ENCODE data around the gene MAPK4.
"Not testable (repeated sequence)": the region's sequence is repeated elsewhere in the genome, so short reads cannot be mapped to it uniquely, and the experiment has no call there.

The MAPK4 gene

DNA sequence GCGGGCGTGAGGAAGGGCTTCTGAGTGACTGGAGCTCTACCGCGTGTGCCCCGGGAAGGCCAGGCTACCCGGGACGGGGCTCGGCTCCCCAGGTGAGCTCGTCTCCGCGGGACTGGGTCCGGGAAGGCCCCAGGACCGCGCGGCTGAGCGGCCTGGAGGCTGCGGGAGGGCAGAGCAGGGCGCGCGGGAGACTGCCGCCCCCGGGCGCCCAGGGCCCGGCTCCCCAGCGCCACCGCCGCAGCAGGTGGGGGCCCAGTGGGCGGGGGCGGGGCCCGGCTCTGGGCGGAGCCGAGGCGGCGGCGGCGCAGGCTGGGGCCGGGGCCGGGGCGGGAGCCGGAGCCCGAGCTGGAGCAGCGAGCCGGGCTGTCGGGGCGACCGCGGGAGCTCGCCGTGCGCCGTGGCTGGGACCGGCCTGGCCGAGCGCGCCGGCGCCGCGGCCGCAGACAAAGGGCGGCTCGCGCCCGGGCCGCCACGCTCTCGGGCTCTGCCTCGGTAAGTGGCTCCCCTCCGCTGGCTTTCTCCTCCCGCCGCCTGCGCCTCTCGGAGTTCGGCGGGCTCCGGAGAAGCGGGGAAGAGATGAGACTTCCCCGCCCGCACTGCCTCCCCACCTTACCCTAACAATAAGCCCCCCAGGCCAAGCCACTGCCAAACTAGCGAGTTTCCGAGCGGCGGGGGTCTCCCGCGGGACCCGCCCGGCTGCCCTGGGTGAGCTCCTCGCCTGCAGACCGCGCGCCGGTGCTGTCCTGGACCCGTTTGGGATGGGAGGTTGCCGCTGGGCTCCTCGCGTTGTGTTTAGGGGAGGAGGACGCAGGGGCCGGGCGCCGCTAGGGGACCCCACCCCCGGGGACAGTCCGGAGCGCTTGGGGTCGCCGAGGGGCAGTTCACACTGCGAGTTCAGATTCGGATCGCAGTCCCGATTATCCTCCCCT lies at the start of gene MAPK4:
Gene MAPK4 (plus strand): TSS at position 336 of the 929 bp plus-strand sequence. CDS start 103,872 bp downstream, outside the sequence.
- DNase-seq (ENCODE audit: low read depth) = no peak

GRCh38 chr18:50517277-50517676 lies 42.6 kb upstream of the MAPK4 start:
- not testable (repeated sequence) for DNase-seq (ENCODE audit: low read depth)

DNA sequence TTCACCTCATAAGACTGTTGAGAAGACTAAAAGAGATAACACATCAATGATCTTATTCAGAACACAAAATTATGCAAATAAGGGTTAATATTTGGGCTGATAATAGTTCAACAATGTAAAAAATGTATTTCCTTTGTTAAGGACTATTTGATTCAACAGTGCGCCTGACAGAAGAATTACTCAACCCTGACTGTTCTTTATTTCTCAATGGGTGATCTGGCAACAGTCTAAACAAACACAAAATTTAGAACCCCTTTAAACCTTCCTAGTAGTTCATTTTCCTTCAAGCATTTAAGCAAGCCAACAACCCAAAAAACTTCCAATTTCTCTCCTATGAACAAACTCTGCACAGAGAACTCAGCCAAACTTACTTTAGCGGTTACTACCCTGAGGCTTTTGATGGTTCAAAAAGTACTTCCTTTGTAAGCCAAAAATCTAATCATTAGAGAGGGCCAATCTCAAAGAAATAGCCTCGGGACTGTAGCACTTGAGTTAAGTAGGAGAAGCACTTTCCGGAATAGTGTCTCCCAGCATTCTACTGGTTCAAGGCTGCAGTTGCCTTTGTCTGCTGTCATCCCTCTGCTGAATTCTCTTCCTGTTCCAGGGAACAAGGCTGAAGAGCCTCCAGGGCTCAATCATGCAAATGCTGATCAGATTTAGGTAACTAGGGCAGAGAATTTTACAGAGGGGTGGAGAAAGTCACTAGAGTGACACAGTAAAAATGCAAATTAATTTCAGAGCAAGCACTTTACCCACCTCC lies 40.9 kb upstream of the MAPK4 start:
- DNase-seq (ENCODE audit: low read depth) = no peak

GRCh38 chr18:50523165-50523564 lies 36.7 kb upstream of the MAPK4 start:
- DNase-seq (ENCODE audit: low read depth) = no peak

DNA sequence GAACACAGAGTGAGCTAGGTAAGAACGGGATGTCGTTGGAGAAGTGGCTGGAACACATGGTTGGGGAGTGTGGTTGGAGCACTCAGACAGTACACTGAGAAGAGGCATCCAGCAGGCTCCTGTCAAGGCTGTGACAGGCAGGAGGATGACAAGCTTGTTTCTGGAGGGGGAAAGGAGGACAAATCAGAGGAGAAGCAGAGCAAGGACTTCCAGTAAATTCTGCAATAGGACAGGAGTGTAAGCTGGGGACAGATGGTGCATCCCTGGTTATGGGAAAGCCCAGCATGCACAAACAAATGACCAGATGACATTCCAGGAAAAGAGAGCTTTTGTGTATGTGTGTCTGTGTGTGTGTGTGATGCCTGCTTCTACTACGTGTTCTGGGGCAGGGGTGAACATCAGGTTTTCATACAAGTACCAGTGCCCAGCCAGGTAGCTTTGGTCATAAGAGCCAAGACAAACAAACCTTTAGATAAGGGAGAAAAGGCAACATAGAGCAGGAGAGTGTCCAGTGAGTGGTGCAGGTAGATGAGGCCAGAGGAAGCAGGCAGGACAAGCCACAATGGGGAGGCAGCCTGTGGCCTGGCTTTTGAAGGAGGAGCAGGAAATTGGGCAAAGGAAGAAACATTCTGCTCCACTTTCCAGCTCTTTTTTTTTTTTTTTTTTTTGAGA lies 32.1 kb upstream of the MAPK4 start:
- no peak for DNase-seq (ENCODE audit: low read depth)

DNA sequence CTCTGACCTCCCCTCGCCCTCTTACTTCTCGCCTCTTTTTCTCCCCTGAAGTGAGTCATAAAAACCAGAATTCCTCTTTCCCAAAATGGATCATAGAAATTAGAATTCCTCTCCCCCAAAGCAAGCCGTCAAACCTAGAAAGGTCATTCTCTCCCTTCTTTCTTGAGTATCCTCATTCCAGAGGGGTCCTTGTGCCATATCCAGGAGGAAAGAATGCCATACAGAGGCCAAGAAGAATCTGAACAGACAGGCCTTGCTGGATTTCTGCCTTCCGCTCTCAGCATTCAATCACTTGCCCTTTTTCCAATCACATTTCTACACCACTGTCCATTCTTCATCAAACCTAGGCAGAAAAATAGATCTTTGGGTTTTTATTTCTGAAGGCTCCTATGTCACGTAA lies 31.1 kb upstream of the MAPK4 start:
- no peak for DNase-seq (ENCODE audit: low read depth)

DNA sequence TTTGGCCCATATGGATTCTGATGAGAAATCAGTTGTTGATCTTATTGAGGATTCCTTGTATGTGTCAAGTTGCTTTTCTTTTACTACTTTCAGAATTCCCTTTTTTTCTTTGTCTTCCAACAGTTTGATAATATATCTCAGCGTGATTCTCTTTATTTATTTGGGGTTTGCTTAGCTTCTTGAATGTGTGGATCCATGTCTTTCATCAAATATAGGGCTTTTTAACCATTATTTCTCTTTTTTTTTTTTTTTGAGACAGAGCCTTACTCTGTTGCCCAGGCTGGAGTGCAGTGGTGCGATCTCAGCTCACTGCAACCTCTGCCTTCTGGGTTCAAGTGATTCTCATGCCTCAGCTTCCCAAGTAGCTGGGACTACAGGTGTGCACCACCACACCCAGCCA lies 26.1 kb upstream of the MAPK4 start:
- not testable (repeated sequence) for DNase-seq (ENCODE audit: low read depth)

- not testable (repeated sequence) for DNase-seq (ENCODE audit: low read depth)
Observed at GRCh38 chr18:50544476-50544875, 15.4 kb upstream of the MAPK4 start.

- DNase-seq (ENCODE audit: low read depth) = no peak
Observed at GRCh38 chr18:50545936-50546335, 14.0 kb upstream of the MAPK4 start.

DNA sequence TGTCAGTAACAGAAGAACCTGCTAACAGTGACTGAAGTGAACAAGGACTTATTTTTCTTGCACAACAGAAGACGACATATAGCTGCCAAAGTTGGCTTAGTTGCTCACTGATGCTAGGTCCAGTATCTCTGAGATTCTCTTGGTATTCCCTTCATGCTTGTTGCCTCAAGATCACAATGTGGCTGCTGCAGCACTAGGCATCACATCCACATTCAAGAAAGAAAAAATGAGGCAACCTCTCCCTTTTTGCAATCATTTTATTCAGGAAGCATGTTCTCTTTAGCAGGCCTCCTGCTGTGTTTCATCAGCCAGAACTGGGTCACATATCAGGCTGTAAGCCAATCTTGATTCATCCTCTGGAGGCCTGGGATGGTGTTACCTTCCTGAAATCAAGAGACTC lies 11.7 kb upstream of the MAPK4 start:
- DNase-seq (ENCODE audit: low read depth) = no peak

DNA sequence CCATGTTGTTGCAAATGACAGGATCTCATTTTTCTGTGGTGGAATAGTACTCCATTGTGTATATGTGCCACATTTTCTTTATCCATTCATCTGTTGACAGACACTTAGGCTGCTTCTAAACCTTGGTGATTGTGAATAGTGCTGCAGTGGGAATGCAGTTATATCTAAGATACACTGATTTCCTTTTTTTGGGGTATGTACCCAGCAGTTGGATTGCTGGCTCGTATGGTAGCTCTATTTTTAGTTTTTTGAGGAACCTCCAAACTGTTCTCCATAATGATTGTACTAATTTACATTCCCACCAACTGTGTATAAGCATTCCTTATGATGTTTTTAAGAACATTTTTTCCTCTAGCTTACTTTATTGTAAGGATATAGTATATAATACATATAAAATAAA lies 8.2 kb upstream of the MAPK4 start:
- DNase-seq (ENCODE audit: low read depth) = not testable (repeated sequence)

DNA sequence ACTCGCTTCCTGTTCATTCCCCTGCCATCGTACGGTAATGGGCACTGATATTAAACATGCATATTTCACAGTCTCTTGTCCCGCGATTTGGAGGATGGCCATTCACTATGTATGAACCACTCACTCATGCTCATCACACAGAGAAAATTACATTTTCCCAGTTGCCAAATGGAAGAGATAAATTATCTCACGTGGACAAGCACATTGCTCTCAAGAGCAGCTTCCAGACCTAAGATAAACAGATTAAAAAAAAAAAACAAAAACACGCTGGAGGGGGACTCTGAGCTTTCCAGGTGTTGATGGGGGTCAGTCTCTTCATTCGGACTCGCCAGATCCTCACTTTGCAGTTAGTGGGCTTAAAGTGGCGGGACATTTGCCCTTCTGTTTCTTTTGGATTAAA lies 1.7 kb upstream of the MAPK4 start:
- no peak for DNase-seq (ENCODE audit: low read depth)

- no peak for DNase-seq (ENCODE audit: low read depth)
Observed at GRCh38 chr18:50558948-50559751, 737 bp upstream of the MAPK4 start.

DNA sequence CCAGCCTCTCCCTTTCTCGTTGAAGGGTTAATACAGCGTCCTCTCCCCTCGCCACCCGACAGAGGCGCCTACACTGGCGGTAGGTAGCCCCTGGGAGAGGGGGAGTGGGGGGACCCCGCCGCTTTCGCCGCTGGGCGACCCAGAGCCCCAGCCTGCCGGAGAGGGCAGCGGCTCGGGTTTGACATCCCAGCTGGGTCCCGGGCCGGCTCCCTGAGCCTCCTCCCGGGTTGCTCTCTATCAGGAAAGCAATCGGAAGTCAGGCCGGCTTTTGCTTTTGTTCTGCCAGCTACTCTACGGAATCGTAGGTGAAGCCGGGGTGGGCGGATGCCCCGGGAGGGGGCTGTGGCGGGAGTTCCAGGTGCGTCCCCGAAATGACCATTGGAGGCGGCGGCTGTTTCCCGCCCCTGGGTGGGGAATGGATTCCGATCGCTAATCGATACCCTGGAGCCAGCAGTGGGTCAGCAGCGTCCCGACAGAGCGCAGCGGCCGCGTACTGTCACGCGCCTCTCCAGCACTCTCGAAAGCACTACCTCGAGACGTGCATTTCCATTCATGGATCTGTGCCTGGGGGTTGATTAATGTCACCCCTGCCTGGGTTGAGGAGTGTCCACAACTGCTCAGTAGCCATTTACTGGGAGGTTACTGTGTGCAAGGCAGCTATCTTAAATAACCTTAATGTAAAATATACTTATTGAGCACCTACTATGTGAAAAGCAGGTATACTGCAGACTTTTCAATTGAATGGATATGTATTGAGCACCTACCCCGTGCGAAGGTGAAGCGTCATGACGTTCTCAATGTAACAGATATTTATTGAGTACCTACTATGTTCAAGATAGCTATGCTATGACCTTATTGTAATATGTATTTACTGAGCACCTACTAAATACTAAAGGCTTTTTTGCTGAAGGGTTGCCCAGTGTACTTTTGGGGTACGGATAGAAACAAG lies 1.1 kb downstream of the MAPK4 start:
- no peak for DNase-seq (ENCODE audit: low read depth)

- not testable (repeated sequence) for DNase-seq (ENCODE audit: low read depth)
Observed at GRCh38 chr18:50562258-50562657, 2.4 kb downstream of the MAPK4 start.

DNA sequence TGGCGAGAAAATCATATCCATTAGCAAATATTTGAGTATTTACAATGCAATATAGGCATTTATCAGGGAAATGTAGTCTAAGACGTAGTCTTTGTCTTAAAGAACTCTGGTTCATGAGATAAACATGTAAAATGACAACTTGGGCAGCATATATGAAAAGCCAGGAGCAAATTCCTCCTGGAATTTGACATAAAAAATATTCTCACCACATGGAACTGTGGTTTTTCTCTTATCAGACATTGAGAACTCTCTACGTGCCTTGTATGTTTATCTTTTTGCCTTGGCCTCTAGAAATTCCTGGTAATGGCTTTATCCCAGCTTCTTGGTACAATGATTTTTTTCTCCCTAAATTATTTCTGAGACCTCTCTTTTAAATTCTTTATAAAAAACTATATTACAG lies 2.8 kb downstream of the MAPK4 start:
- DNase-seq (ENCODE audit: low read depth) = no peak

GRCh38 chr18:50563376-50563775 lies 3.5 kb downstream of the MAPK4 start:
- no peak for DNase-seq (ENCODE audit: low read depth)

DNA sequence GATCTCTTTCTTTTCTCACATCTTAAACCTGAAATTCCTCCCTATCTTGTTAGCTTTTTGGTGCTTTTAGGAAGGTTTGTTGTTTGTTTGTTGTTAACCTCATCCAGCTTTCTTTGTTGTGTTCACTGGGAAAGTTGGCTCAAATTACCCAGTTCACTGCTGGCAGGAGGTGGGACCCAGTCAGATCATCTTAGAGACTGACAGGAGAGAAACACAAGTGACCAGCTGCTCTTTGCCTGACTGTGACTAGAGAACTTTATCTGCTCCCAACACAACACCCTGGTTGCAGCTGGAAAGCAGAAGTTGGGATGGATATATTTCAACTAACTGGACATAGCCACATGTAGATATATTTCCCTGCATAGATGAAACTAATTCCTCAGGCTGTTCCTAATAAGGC lies 10.0 kb downstream of the MAPK4 start:
- DNase-seq (ENCODE audit: low read depth) = no peak

DNA sequence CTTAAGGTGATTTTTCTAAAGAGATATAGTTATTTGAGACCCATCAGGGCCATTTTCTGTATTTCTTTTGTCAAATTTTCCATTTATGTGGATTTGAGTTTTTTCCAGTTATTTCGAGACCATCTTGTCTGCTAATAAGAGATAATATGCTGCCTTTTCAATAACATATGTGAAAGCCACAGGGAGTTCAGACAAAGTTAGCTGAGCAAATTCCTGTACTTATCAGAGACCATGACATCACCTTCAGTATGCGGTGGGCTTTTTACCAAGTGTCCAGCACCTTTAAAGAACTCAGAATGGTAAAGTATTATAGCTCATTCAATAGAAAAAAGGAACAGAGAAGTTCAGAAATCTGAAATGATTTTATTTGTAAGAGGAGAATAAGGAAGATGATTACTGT lies 11.7 kb downstream of the MAPK4 start:
- no peak for DNase-seq (ENCODE audit: low read depth)

DNA sequence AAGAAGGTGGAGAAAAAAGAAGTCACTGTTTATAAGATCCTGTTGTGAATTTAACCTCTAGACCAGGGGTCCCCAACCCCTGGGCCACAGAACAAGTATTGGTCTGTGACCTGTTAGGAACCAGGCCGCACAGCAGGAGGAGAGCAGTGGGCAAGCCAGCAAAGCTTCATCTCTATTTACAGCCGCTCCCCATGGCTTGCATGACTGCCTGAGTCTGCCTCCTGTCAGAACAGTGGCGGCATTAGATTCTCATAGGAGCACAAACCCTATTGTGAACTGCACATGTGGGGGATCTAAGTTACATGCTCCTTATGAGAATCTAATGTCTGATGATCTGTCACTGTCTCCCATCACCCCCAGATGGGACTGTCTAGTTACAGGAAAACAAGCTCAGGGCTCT lies 13.3 kb downstream of the MAPK4 start:
- not testable (repeated sequence) for DNase-seq (ENCODE audit: low read depth)

DNA sequence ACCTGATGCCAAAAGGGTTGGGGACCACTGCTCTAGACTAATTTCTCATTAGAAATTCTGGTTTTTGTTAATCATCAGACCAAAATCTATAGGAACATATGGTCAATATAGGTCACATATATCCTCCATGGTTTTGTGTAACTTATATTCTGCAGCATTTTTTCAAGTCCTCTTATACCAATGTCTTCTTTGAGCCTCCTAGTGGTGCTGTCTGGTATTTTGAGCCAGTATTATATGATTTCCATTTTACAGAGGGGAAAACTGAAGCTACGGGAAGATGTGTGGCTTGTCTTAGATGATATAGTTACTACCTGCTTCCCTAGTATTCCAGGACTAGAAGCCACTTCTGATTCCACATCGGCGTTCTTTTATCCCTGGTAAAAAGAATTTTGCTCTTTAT lies 13.8 kb downstream of the MAPK4 start:
- no peak for DNase-seq (ENCODE audit: low read depth)
